Measurements from ENCODE around the gene RAD9A. TPM values are rescaled to one million over a fixed set of nuclear protein-coding genes. Genes with fewer than 3 reads are reported as not detected.
A peak's percentile ranks its signal among the peaks of the same experiment; 100 is the strongest.

The RAD9A gene
- total RNA-seq, 1 donor from 2014 or later, result 5.7 TPM

DNA sequence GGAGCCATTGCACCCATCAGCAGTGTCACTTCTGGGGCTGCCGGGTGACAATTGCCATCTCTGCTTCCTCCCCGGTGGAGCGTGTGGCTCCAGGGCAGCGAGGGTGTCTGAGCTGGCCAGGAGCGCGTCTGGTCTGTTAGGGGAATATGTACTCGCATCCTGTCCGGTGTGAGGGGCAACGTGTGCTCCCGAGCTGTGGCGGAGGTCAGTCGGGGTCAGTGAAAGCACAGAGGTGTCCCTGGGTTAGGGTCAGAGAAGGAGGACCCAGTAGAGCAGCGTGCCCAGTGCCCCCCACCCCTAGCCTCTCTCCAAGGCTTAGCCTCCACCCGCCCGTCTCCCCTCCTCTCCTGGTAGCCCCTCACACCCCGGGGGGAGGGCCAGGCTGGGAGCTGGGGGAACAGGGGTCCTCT lies 19.9 kb upstream of the RAD9A start:
- no peak for DNase-seq
- no peak for ATAC-seq (ENCODE audit: poor library complexity)
- intact Hi-C loops (cut with DNase I), result no loop called here

DNA sequence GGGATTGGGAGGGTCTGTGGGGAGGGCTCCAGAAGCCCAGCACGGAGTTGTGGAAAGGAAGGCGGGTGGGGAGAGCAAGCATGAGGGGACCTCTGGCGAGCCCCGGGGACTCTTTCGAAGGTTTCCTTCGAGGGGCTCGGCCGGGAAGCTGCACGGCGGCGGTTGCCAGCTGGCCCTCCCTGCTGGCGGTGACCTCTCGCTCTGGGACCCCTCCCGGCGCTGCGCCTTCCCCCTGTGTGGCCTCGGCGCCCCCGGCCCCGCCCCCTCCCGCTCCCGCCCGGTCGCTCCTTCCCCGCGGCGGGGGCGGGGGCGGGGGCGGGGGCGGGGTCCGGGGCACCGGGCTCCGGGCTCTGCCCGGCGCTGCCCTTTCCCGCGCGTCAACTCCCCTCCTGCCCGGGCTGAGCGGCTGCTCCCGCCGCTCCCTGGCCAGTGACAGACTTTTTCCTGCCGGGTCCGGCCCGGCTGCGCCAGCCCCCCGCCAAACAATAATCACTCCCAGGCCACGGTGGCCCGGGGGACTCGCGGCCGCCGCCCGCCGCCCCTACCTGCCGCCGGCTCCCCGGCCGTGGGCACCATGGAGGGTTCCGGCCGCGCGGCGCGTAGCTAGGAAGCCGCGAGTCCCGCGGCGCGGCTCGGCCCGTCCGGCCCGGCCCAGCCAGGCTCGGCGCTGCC lies 19.3 kb upstream of the RAD9A start:
- no peak for ATAC-seq (ENCODE audit: poor library complexity)
- intact Hi-C loops (cut with DNase I), result no loop called here
- DNase-seq, result peak; percentile 59

DNA sequence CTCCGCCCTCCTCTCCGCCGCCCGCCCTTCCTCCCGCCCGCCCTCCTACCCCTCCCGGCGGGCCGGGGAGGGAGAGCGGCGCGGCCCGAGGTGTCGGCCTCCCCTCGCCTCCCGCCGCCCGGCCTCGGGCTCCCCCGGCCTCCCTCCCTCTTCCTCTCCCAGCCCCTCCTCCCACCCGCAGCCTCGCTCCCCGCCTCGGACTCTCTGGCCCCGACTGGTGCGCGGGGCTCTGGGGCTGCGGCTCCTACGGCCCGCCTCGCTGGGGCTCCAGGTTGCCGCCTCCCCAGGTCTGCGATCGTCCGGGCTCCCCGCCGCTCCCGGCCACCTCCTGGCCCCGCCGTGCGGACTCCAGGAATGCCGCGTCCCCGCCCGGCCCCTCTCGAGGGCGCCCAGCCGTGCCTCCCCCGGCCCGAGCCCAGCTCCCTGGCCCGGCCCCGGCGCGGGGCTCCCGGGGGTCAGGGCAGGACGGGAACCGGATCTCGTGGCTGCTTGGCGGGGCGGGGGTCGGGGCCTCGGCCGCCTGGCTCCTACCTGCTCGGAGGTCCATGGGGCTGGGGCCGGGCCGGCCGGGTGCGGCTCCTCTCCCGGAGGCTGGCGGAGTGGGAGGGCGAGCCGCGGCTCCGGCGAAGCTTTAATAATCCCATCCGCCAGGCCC lies 18.7 kb upstream of the RAD9A start, which contains the start of gene CLCF1:
CLCF1 (minus strand) TSS at position 606 of the 655 bp plus-strand sequence; CDS start at position 547, 59 bp downstream.
- DNase-seq (peak; percentile 75), ATAC-seq (ENCODE audit: poor library complexity) (peak; percentile 75)
- intact Hi-C loops (cut with DNase I), result no loop called here

DNA sequence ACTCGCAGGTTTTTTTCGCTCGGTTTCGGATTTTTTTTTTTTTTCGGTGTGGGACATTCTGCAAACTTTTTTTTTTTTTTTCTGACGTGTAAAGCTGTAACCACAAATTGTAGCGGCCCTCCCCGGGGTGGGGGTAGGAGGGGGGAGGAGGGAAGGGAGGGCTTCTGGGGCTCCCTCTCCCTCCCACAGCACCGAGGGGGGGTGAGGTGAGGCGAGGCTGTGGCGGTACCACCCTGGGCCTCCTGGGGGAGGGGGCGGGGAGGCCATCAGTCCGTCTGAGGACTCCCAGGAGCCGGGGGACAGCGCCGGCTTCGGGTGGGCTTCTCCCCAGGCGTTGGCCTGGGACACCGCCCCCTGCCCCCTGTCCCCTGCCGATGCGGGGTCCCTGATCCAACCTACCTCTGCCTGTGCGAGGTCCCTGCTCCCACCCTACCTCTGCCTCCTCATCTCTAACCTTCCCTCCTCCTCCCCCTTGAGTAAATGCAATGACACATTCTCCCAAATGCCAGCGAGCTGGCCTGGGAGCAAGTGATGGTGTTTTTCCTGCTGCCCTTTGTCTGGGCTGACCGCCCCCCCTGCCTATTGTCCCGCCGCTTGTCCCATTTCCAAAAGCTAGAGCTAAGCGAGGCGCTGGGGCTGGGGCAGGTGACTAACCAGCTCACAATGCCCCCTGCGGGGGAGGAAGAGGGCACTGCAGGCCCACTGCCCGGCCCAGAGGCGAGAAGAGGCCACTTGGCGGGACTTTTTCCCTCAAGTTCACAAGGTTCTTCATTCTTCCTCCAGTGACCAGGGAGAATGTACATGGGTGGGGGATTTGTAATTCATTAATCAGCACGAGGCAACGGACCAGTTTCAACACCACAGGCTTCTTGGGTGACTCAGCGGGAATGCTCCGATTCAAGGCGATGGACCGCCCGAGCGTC lies 17.9 kb upstream of the RAD9A start:
- intact Hi-C loops (cut with DNase I), result no loop called here
- DNase-seq, result peak; percentile 79
- peak; percentile 53 for ATAC-seq (ENCODE audit: poor library complexity)

DNA sequence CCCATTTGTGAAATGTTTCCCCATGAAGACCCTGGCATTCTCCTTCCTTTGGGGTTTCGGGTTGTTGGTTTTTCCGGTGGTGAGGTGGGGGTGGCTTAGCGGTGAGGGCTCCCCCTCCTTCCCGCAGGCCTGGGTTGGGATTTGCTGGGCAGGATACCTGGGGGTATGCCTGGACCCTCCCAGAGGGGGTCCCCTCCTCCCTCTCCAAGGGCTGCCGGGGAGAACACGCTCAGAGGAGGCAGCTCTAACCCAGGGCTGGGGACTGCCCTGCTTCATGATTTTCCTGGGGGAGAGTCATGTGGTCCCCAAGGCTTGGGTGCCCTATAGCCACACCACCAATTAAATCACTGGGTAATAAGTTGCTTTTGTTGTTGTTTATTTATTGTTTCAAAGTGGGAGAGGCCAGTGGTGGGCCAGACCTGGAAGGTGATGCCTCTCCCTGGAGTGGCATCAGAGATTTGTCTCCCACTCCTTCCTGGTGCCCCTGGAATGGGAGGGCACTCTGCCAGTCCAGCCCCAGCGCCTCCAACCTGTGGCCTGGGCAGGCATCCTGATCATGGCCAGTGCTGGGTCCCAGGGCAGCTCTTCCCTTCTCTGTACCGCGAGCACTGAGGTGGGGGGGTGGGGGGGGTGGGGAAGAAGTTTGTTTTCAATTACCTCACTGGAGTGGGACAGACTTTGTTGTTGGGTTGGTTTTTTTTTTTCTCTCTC lies 17.1 kb upstream of the RAD9A start:
- intact Hi-C loops (cut with DNase I), result no loop called here
- ATAC-seq (ENCODE audit: poor library complexity) (no peak), DNase-seq (no peak)

DNA sequence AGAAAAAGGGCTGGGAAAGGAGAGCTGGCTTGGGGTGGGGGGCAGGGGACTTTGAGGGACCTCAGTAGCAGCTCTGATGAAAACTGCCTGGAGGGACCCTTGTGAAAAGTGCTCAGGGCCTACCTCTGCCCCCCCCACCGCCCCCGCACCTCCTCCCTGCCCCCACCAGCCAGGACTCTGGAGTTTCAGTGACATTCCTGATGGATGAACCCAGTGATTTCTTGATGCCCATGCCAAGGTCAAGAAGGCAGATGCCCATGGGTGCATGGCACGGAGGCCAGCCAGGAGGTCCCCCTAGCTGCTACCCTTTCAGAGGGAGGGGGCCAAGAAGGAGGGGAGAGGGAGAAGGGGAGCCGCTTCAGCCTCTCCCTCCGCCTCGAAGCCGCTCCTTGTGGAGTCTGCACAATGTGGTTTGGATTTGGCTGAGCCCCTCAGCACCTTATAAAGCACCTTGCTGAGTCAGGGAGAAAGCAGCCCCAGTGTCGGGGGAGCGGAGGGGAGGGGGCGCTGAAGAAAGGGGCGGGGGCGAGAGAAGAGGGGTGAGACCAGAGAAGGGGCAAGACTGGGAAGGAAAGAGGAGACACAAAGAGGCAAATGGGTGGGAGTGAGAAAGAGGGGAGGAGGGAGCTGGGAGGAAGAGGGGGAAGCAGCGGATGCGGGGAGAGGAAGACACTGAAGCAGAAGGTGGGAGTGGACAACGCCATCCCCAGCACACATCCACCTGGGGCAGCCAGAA lies 16.3 kb upstream of the RAD9A start:
- no peak for DNase-seq
- ATAC-seq (ENCODE audit: poor library complexity), result no peak
- intact Hi-C loops (cut with DNase I), result no loop called here

DNA sequence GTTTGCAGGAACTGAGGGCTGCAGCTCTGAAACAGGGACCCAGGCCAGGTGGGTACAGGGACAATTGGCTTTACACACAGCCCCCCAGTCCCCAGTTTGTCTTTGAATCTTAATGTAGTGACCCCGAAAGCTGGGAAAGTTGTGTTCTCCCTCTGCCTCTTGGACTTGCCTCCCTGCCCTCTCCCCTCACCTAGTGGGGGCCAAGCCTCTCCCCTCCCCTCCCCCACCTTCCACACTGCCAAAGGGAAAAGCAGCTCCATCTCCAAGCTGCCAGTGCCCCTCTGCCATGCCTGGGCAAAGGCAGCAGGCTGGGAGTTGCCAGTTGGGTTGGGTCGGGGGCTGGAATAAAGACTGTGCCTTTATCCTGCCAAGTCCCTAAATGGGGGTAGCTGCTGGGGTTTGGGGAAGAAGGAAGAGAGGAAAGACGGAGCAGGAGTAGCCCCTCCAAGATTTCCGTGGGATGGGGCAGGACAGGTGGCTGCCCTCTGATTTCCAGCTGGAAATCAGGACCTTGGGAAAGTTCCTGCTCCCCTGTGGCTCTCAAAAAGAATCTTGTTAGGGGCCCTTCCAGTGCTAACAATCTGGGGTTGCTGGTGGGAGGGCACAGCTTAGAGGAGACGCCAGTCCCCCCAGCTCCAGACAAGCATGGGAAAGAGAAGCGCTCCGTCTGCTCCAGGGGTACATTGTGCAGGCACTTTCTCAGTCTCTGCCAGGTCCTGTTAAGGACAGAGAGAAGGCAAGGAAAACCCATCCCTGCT lies 15.5 kb upstream of the RAD9A start:
- intact Hi-C loops (cut with DNase I), result no loop called here
- ATAC-seq (ENCODE audit: poor library complexity) (no peak), DNase-seq (no peak)

DNA sequence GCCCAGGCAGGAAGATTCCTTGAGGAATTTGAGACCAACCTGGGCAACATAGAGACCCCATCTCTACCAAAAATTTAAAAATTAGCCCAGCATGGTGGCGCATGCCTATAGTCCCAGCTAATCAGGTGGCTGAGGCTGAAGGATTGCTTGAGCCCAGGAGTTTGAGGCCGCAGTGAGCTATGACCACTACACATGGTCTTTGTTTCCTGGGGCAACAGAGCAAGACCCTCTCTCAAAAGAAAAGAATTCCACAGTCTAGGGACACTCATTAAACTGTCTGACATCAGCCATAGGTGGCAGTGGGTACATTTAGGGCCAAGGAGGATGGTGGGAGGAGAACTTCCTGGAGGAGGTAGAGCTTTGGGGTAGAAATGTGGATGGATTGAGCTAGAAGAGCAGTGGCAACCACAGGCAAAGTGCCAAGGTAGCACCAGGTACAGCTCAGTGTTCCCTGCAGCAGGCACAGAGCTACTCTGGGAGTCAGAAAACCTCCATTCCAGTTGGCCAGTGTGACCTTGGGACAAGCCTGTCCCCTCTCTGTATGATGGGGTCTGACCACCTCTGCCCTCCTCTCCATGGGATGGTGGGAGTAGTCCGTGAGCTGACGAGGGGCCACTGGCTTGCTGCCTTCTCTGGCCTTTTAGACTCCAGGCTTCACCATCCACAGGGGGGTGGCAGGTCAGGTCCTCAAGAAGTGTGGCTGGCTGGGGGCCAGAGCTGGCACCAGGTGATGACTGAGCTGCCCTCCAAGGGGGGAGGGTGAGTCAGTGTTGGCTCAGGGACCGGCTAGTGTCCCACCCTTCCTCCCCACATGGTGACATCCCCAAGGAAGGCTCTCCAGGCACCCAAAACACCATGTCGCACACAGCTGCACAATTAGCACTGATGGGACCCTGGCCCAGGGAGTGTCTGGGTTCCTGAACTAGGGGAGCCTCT lies 14.6 kb upstream of the RAD9A start:
- intact Hi-C loops (cut with DNase I), result no loop called here
- DNase-seq (no peak), ATAC-seq (ENCODE audit: poor library complexity) (no peak)

DNA sequence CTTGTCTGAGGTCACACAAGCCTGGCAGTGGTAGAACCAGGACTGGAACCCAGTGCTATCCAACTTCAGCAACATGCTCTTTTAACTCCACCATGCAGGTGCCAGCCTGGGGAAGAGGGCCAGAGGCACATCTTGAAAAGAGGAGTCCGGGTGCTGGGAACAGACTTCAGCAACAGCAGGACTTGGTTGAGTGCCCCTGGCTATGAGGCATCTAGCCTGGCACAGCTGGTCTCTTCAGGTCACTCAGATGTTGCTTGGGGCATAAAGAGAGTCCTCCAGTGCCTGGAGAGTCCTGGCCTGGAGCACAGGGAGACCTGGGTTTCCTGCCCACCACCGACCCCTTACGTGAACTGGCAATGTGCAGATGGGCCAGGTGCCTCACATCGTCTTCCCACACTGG lies 13.2 kb upstream of the RAD9A start:
- no peak for DNase-seq
- ATAC-seq (ENCODE audit: poor library complexity), result no peak
- intact Hi-C loops (cut with DNase I), result no loop called here

DNA sequence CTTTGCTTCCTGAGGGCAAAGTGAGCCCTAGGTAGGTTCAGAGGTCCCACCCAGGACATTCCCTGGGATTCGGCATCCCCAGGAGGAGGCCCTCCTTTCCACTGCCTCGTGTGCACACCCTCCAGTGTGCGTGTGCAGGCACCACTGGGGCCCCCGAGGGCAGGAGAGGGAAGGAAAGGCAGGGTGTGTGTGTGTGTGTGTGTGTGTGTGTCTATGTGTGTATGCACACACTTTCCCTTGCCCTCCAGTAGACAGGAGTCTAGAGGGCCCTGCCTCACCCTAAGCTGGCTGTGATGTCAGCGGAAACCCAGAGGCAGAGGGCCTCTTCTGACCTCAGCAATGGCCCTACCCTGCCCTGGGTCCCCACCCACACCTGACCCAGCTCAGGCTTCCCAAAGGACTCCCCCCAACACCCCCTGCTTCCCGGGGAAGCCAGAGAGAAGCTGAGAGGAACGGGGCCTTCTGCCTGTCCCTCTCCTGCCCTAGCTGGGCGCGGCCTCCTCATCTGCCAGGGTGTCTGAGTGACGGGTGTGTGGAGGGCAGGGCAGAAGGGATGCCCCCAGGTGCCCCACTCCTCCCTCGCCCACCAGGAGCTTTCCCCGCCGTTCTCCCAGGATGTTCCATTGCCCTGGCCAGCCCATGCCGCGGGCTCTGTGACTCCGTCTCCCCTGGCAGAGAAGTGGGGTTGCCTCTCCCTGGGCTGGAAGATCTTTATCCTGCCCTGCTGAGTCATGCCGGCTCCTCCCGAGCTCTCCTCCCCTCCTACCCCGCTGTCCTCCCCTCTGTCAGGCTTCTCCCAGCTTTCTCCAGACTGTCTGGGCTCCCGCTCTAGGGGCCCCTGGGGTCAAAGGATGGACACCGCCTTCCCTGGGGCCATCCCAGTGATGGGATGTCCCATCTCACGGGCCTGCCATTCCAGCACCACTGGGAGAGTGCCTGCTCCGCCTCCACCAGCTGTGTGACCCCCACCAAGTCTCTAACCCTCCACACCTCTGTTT lies 12.4 kb upstream of the RAD9A start:
- no peak for ATAC-seq (ENCODE audit: poor library complexity)
- intact Hi-C loops (cut with DNase I), result loop anchor here (5.0 kb wide), 1 partner anchor 32 kb away; no protein-coding TSS in a partner anchor
- DNase-seq, result no peak

DNA sequence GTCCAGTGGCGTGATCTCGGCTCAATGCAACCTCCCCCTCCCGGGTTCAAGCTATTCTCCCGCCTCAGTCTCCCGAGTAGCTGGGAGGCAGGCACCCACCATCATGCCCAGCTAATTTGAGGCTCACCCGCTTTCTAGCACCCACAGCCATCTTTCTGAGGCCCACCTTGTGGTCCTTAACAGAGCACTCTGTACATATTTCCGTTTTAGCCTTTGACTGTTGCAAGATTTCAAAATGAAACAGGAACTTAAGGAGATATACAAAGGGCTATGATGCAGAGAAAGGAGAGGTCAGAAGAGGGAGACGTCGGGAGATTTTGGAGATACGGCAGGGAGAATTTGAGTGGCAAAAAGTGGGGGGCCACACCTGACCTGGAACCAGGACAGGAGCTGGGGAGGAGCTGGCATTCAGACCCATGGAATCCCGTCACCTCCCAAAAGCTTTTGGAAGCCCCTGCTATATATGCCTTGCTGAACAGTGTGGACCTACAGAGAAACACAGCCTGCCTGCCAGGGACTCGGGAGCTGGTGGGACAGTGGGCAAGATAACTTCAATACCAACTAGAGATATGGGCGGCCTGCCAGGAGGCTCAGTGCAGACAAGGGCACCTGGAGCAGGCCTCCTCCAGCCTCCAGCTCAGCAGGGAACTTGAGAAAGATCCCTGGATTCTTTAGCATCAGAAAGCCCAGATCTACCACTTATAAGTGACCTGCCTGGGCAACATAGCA lies 10.4 kb upstream of the RAD9A start:
- DNase-seq, result no peak
- intact Hi-C loops (cut with DNase I), result loop anchor here (5.0 kb wide), 1 partner anchor 34 kb away; no protein-coding TSS in a partner anchor
- ATAC-seq (ENCODE audit: poor library complexity), result no peak

DNA sequence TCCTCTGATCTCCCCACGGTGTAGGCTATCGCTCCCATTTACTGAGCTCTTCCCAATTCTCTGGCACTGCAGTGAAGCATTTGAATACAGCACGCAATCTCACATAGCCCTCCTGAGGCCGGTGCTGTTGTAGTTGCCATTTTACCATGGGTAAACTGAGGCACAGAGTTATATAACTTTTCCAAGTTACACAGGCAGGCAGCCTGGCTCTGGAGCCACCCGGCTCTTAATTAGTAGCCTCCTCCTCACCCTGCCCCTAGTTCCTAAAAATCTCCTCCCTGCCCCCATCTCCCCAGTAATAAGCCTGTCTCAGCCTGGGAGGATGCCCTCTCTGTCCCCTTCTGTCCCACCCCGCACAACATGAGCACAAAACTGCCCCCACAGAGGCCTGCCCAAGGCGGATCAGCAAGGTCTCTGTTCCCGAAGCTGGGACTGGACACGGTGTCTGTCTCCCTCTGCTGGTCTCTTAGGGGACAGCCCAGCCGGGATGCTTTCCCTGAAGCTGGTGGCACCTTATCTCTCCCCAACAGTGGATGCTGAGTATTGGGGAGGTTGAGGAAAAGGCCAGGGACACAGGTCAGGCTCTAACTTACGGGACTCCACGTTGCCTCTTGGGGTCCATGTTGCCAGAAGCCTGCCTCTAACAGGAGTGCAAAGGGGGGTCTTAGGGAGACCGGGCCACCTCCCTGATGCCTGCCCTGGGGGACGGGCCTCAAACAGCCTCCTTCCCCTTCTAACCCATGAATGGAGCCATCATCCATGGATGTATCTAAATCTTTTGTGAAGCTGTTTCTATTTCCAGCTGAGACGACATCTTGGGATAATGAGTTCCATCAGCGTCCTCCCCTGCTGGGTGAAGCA lies 9.3 kb upstream of the RAD9A start:
- peak; percentile 88 for DNase-seq
- peak; percentile 89 for ATAC-seq (ENCODE audit: poor library complexity)
- intact Hi-C loops (cut with DNase I), result loop anchor here (2.0 to 5.0 kb wide), 2 partner anchors 26 to 35 kb away; no protein-coding TSS in a partner anchor

DNA sequence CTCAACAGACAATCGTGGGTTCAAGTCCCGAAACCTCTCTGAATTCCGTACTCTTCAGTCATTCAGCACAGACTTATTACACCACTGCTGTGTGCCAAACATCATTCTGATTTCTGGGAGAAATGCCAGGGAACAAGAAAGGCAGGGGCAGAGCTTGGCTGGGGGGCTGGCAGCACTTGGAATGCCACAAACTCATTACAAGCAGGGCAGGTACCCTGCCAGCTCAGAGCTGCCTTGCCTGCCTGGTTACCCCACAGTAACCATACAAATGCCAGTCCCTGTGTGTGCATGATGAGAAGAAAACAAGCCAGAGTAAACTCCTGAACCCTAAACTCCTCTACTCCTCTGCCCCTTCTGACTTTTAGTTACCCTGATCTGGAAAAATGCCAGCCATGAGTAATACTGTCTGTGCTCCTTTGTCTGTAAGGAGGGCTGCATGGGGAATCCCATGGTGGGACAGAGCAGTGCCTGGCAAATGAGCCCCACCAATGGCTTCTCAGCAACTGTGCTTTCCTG lies 6.9 kb upstream of the RAD9A start:
- DNase-seq (no peak), ATAC-seq (ENCODE audit: poor library complexity) (peak; percentile 13)
- intact Hi-C loops (cut with DNase I), result loop anchor here (5.0 kb wide), 1 partner anchor 38 kb away; no protein-coding TSS in a partner anchor
